HG02798 (cell line): ENCODE measurements around the gene KRTAP10-5.

ENCODE experiments used
- ATAC-seq: cut with Tn5 transposase; IDR thresholded peaks from one replicate; pipeline ENCODE4 v1.9.1; 2021; ENCODE audit warnings: mild to moderate bottlenecking; ENCODE audit not compliant: unreplicated experiment, poor library complexity

The KRTAP10-5 gene

GRCh38 chr21:44533121-44533890, 47.1 kb downstream of the KRTAP10-5 start:
- ATAC-seq: no peak

GRCh38 chr21:44532712-44533111, 47.7 kb downstream of the KRTAP10-5 start:
- ATAC-seq: no peak

- ATAC-seq: no peak
Observed at GRCh38 chr21:44531606-44532564, 48.5 kb downstream of the KRTAP10-5 start.

- ATAC-seq: no peak
Observed at GRCh38 chr21:44530903-44531605, 49.4 kb downstream of the KRTAP10-5 start.

GRCh38 chr21:44530221-44530902, 50.0 kb downstream of the KRTAP10-5 start:
- no peak for ATAC-seq

GRCh38 chr21:44529503-44530125, 50.8 kb downstream of the KRTAP10-5 start:
- ATAC-seq: no peak
